ENCODE measurements around the gene TSPAN9. TPM values are rescaled to one million over a fixed set of nuclear protein-coding genes. Genes with fewer than 3 reads are reported as not detected.

Gene TSPAN9
- polyA plus RNA-seq, 1 of the 3 experiments (the other 2 are of a cell fraction), result 34.9 TPM

DNA sequence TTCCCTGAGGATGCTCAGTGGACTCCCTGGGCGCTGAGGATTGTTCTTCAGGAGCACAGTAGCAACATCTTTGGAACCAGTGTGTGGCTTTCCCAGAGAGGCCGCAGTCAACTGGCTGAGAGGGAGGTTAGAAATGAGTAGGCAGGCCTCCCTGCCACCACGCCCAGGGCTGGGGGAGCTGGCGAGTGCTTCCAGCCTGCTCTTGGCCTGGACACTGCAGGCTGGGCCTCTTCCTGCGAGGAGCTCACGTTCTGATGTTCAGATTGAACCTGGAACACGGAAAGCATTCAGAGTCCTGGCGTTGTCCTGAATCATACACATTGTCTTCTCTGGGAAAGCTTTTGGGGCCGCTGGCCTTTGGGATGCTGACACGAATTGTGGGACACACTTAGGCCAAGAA lies 15.6 kb downstream of the TSPAN9 start:
- Histone ChIP-seq H3F3A (replicated peaks; ENCODE audit: insufficient read depth) (no peaks in the 10 kb centered on the region), H3K79me2 (ENCODE audit: insufficient read depth) (no peaks in the 10 kb centered on the region), H3K36me3 (replicated peaks in 1 of 2; ENCODE audit: control insufficient read depth in 1 of 2, insufficient read depth in 2 of 2, low read length in 1 of 2) (no peaks in the 10 kb centered on the region), H4K20me1 (ENCODE audit: insufficient read depth) (no peaks in the 10 kb centered on the region), H3K9me2 (no peaks in the 10 kb centered on the region), H3K9me3 (no peaks in the 10 kb centered on the region), H3K4me1 (ENCODE audit: control insufficient read depth in 1 of 2, insufficient read depth in 2 of 2, low read depth in 1 of 2, low read length in 1 of 2) (peaks cover 0 to 14% of the 10 kb centered on the region in 2 experiments; a peak in 2 of 4 replicates), H3K27me3 (ENCODE audit: insufficient read depth) (no peaks in the 10 kb centered on the region), H3K4me3 (ENCODE audit: low read depth in 2 of 2, low read length in 1 of 2) (no peak overlapping the region), H3K4me2 (no peak overlapping the region), H3K27ac (ENCODE audit: low read depth in 2 of 2, low read length in 1 of 2) (no peak overlapping the region), H2AFZ (ENCODE audit: low read depth) (no peak overlapping the region), H3K9ac (no peak overlapping the region)
- no peak for TF ChIP-seq FOXJ3 (CRISPR knock-in tag; IDR thresholded peaks at IDR 0.05)
- TF ChIP-seq, protein P1, sequence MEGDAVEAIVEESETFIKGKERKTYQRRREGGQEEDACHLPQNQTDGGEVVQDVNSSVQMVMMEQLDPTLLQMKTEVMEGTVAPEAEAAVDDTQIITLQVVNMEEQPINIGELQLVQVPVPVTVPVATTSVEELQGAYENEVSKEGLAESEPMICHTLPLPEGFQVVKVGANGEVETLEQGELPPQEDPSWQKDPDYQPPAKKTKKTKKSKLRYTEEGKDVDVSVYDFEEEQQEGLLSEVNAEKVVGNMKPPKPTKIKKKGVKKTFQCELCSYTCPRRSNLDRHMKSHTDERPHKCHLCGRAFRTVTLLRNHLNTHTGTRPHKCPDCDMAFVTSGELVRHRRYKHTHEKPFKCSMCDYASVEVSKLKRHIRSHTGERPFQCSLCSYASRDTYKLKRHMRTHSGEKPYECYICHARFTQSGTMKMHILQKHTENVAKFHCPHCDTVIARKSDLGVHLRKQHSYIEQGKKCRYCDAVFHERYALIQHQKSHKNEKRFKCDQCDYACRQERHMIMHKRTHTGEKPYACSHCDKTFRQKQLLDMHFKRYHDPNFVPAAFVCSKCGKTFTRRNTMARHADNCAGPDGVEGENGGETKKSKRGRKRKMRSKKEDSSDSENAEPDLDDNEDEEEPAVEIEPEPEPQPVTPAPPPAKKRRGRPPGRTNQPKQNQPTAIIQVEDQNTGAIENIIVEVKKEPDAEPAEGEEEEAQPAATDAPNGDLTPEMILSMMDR (IDR thresholded peaks at IDR 0.05), result no peak
- no peak for TF ChIP-seq FOXM1 (IDR thresholded peaks at IDR 0.05; ENCODE audit: low read depth)
- TF ChIP-seq TAF1 (IDR thresholded peaks at IDR 0.05; ENCODE audit: borderline replicate concordance, low read depth, low read length), result no peak
- TF ChIP-seq JUND (IDR thresholded peaks at IDR 0.05), result no peak
- ChIA-PET CTCF (interaction anchor here (1.0 to 2.7 kb wide), 7 partner anchors 8 to 183 kb away, joined by 3 to 11 read pairs (median 4); no protein-coding TSS in a partner anchor), POLR2A (no interaction called here)
- no peak for DNase-seq
- WGBS (ENCODE audit: low lambda C conversion rate), result 83% methylated on average over 8 of the region's 10 CpGs

DNA sequence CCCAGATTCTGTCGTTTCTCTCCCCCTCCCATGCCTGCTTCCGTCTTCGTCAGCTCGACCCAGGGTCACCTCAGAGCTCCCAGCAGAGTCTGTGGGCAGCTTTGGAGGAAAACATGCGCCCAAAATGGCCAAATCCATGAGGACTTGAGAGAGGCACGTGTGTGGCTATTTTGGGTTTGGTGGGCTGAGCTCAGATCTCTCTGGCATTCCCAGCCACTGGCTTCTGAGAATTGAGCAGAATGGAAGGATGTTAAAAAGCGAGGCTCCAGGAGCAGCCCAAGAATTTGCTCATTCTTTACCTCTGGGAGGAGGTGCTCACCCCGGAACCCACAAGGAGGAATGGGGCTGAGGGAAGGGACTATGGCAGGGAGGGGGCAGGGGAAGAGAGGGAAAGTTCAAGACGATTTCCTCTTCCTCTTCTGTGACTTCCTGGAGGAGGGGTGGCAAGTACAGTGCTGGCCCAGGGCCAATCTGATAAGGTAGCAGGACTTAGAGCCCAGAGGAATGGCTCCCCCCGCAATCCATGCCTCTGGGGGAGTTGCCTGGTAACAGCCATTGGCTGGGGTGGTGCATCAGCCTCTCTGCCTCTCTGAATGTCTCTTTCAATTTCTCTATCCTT lies 20.1 kb downstream of the TSPAN9 start:
- H4K20me1 ChIP-seq (ENCODE audit: insufficient read depth), result no peaks in the 10 kb centered on the region; the same call in 1 of the 2 replicates
- ChIA-PET POLR2A (no interaction called here), CTCF (interaction anchor here (1.0 to 2.5 kb wide), 4 partner anchors 14 to 39 kb away, joined by 3 to 16 read pairs (median 3); no protein-coding TSS in a partner anchor)
- H3K9me3 ChIP-seq, result no peaks in the 10 kb centered on the region
- peak overlapping the region; percentile 75 for H3K4me2 ChIP-seq
- peaks cover 9 to 18% of the 10 kb centered on the region in 2 experiments for H3K4me1 ChIP-seq (ENCODE audit: control insufficient read depth in 1 of 2, insufficient read depth in 2 of 2, low read depth in 1 of 2, low read length in 1 of 2)
- 0 out of 2 replicates have a peak overlapping the region, but pooled peaks have one; percentile 3 for H3K9ac ChIP-seq
- no peaks in the 10 kb centered on the region for H3F3A ChIP-seq (replicated peaks; ENCODE audit: insufficient read depth)
- H3K27ac ChIP-seq (ENCODE audit: low read depth in 2 of 2, low read length in 1 of 2), result peak overlapping the region; percentile 71 to 85; a peak in 3 of 4 replicates
- H3K27me3 ChIP-seq (ENCODE audit: insufficient read depth), result no peaks in the 10 kb centered on the region
- H2AFZ ChIP-seq (ENCODE audit: low read depth), result no peak overlapping the region
- H3K4me3 ChIP-seq (ENCODE audit: low read depth in 2 of 2, low read length in 1 of 2), result no peak overlapping the region
- H3K79me2 ChIP-seq (ENCODE audit: insufficient read depth), result peaks cover 6% of the 10 kb centered on the region
- TF ChIP-seq NRF1 (IDR thresholded peaks at IDR 0.05; ENCODE audit: low read depth, low read length) (no peak), FOXM1 (IDR thresholded peaks at IDR 0.05; ENCODE audit: low read depth) (no peak), RXRA (IDR thresholded peaks at IDR 0.05; ENCODE audit: borderline replicate concordance, low read depth) (0 out of 2 replicates have a peak, but pooled peaks have one; percentile 19), EP300 (IDR thresholded peaks at IDR 0.05; ENCODE audit: borderline replicate concordance in 1 of 2, low read depth in 1 of 2, low read length in 1 of 2) (peak in 1 of 2 experiments; percentile 22; a peak in 1 of 4 replicates), CHD2 (IDR thresholded peaks at IDR 0.05; ENCODE audit: low read length, partially characterized antibody) (peak; percentile 19), FOSL2 (IDR thresholded peaks at IDR 0.05; ENCODE audit: borderline replicate concordance, low read depth) (0 out of 2 replicates have a peak, but pooled peaks have one; percentile 10), NFIC (IDR thresholded peaks at IDR 0.05; ENCODE audit: borderline replicate concordance) (peak; percentile 95), RCOR1 (IDR thresholded peaks at IDR 0.05; ENCODE audit: low read length) (peak; percentile 35; the same call in 1 of the 2 replicates), GATA2 (CRISPR knock-in tag; IDR thresholded peaks at IDR 0.05) (peak; percentile 83), ELF1 (IDR thresholded peaks at IDR 0.05) (no peak; the same call in 1 of the 2 replicates), TAF1 (IDR thresholded peaks at IDR 0.05; ENCODE audit: borderline replicate concordance, low read depth, low read length) (no peak), GABPA (IDR thresholded peaks at IDR 0.05; ENCODE audit: low read depth) (peak; percentile 56; the same call in 1 of the 2 replicates)
- TF ChIP-seq, protein P2, sequence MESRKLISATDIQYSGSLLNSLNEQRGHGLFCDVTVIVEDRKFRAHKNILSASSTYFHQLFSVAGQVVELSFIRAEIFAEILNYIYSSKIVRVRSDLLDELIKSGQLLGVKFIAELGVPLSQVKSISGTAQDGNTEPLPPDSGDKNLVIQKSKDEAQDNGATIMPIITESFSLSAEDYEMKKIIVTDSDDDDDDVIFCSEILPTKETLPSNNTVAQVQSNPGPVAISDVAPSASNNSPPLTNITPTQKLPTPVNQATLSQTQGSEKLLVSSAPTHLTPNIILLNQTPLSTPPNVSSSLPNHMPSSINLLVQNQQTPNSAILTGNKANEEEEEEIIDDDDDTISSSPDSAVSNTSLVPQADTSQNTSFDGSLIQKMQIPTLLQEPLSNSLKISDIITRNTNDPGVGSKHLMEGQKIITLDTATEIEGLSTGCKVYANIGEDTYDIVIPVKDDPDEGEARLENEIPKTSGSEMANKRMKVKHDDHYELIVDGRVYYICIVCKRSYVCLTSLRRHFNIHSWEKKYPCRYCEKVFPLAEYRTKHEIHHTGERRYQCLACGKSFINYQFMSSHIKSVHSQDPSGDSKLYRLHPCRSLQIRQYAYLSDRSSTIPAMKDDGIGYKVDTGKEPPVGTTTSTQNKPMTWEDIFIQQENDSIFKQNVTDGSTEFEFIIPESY (IDR thresholded peaks at IDR 0.05; ENCODE audit: borderline replicate concordance, low read depth), result no peak
- TF ChIP-seq, protein P3, sequence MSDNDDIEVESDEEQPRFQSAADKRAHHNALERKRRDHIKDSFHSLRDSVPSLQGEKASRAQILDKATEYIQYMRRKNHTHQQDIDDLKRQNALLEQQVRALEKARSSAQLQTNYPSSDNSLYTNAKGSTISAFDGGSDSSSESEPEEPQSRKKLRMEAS (IDR thresholded peaks at IDR 0.05; ENCODE audit: low read depth), result peak; percentile 41; the same call in 1 of the 2 replicates
- TF ChIP-seq, protein P4, sequence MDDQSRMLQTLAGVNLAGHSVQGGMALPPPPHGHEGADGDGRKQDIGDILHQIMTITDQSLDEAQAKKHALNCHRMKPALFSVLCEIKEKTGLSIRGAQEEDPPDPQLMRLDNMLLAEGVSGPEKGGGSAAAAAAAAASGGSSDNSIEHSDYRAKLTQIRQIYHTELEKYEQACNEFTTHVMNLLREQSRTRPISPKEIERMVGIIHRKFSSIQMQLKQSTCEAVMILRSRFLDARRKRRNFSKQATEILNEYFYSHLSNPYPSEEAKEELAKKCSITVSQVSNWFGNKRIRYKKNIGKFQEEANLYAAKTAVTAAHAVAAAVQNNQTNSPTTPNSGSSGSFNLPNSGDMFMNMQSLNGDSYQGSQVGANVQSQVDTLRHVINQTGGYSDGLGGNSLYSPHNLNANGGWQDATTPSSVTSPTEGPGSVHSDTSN (IDR thresholded peaks at IDR 0.05), result peak; percentile 50; the same call in 1 of the 2 replicates
- H3K9me2 ChIP-seq, result no peaks in the 10 kb centered on the region
- no peaks in the 10 kb centered on the region for H3K36me3 ChIP-seq (replicated peaks in 1 of 2; ENCODE audit: control insufficient read depth in 1 of 2, insufficient read depth in 2 of 2, low read length in 1 of 2)
- peak; percentile 86 for DNase-seq
- 62% methylated on average over 10 of the region's 10 CpGs for WGBS (ENCODE audit: low lambda C conversion rate)

Data from SK-N-SH (cell line).